Kidney epithelial cell (primary cell): ENCODE results near the gene ARHGAP42. TPM values are rescaled to one million over a fixed set of nuclear protein-coding genes. Genes with fewer than 3 reads are reported as not detected.

Source experiments
- DNase-seq: peaks from one replicate; pipeline ENCODE4 v3.0.0-alpha.2; 2010; ENCODE audit warnings: low read depth
- H3K27me3 ChIP-seq: 2 replicates; pipeline ENCODE4 v1.6.0; 2011; ENCODE audit warnings: low read length; ENCODE audit not compliant: control insufficient read depth, insufficient read depth
- H3K36me3 ChIP-seq: 2 replicates; pipeline ENCODE4 v1.5.1; 2011; ENCODE audit warnings: low read length; ENCODE audit not compliant: control insufficient read depth, insufficient read depth
- H3K4me3 ChIP-seq: 2 replicates; pipeline ENCODE4 v1.5.1; 2011; ENCODE audit warnings: low read depth, mild to moderate bottlenecking, control low read depth, low read length
- CTCF ChIP-seq: IDR thresholded peaks from 2 replicates; pipeline ENCODE4 v1.5.1; 2011; ENCODE audit warnings: mild to moderate bottlenecking, moderate library complexity, low read length, control low read depth, inconsistent platforms; ENCODE audit not compliant: insufficient read depth, poor library complexity, severe bottlenecking
- total RNA-seq: library from RNA; depleted of rRNA; stranded (reverse); fragments of >200 nt; gene quantifications from 2 replicates; pipeline ENCODE4 v1.2.3, GENCODE V29; 2015

The ARHGAP42 gene
- total RNA-seq, 1 donor from 2014 or later, result 27.9 TPM

- no peak overlapping the region for H3K4me3 ChIP-seq
- DNase-seq, result no peak
- no peaks in the 10 kb centered on the region for H3K36me3 ChIP-seq
- TF ChIP-seq CTCF, result no peak
- no peaks in the 10 kb centered on the region for H3K27me3 ChIP-seq
Observed at GRCh38 chr11:100800202-100800601, 113.1 kb downstream of the ARHGAP42 start.

- no peak for TF ChIP-seq CTCF
- Histone ChIP-seq H3K4me3 (no peak overlapping the region), H3K36me3 (no peaks in the 10 kb centered on the region), H3K27me3 (no peaks in the 10 kb centered on the region)
- DNase-seq, result no peak
Observed at GRCh38 chr11:100801225-100801999, 114.3 kb downstream of the ARHGAP42 start.

GRCh38 chr11:100805506-100806199 is 118.6 kb downstream of the ARHGAP42 start:
- H3K4me3 ChIP-seq, result no peak overlapping the region
- DNase-seq, result no peak
- no peak for TF ChIP-seq CTCF
- no peaks in the 10 kb centered on the region for H3K36me3 ChIP-seq
- no peaks in the 10 kb centered on the region for H3K27me3 ChIP-seq

GRCh38 chr11:100806296-100806695 is 119.2 kb downstream of the ARHGAP42 start:
- no peak overlapping the region for H3K4me3 ChIP-seq
- H3K36me3 ChIP-seq, result no peaks in the 10 kb centered on the region
- no peaks in the 10 kb centered on the region for H3K27me3 ChIP-seq
- DNase-seq, result no peak
- no peak for TF ChIP-seq CTCF

GRCh38 chr11:100808904-100809491 is 121.9 kb downstream of the ARHGAP42 start:
- no peaks in the 10 kb centered on the region for H3K36me3 ChIP-seq
- no peaks in the 10 kb centered on the region for H3K27me3 ChIP-seq
- no peak for DNase-seq
- no peak overlapping the region for H3K4me3 ChIP-seq
- TF ChIP-seq CTCF, result no peak
